Stimulated activated CD8-positive, alpha-beta memory T cell treated with anti-CD3 and anti-CD28 coated beads, Interleukin-12 subunit alpha, Interleukin-12 subunit beta, amount 100 ng/mL, for 4 hours (primary cell): ENCODE data around the gene CDH4.
"Not testable (repeated sequence)": the region's sequence is repeated elsewhere in the genome, so short reads cannot be mapped to it uniquely, and the experiment has no call there.

Source experiments
- DNase-seq: peaks from one replicate; pipeline ENCODE4 v3.0.0-alpha.2; 2020; ENCODE audit warnings: low read depth

Gene CDH4

GRCh38 chr20:61963885-61964674 is 712.0 kb downstream of the CDH4 start:
- DNase-seq = no peak

- DNase-seq = no peak
Measured at GRCh38 chr20:61964675-61965605, 712.9 kb downstream of the CDH4 start.

GRCh38 chr20:61965606-61966491 is 713.8 kb downstream of the CDH4 start:
- no peak for DNase-seq

- DNase-seq = no peak
Measured at GRCh38 chr20:61966492-61967244, 714.6 kb downstream of the CDH4 start.

GRCh38 chr20:61967300-61967699 is 715.2 kb downstream of the CDH4 start:
- DNase-seq = no peak

- DNase-seq = no peak
Measured at GRCh38 chr20:61968036-61968810, 716.2 kb downstream of the CDH4 start.

DNA sequence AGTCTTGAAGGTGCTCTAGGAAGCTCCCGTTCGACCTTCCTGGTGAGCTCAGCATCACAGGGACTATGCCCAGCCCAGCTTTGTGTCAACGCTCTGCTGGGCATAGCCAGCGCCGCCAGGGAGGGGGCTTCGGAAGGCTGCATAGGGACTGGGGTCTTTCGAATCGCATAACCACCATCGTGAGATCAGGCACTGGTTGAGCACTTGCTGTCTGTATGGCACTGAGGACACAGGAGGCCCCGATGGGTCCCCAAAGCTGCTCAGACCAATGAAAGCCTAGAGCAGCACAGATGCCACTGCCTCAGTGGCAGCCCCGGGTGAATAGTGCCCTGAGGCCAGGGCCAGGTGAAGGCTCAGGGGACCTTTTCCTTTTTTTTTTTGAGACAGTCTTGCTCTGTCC is 716.9 kb downstream of the CDH4 start:
- DNase-seq = no peak

GRCh38 chr20:61969806-61970205 is 717.7 kb downstream of the CDH4 start:
- no peak for DNase-seq

DNA sequence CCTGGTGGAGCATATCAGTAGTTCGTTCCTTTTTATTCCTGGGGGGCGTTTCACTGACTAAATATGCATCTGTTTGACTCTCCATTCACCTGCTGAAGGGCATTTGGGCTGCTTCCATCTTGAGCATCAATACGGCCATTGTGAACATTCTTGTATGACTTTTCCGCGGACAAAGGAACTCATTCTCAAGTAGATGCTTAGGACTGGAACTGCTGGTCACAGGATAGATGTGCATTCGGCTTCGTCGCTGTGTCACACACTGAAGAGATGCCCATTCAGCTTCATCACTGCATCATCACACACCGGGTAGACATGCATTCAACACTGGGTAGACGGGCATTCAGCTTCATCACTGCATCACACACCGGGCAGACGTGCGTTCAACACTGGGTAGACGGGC is 718.3 kb downstream of the CDH4 start:
- no peak for DNase-seq

- DNase-seq = not testable (repeated sequence)
Measured at GRCh38 chr20:61971595-61971994, 719.5 kb downstream of the CDH4 start.

DNA sequence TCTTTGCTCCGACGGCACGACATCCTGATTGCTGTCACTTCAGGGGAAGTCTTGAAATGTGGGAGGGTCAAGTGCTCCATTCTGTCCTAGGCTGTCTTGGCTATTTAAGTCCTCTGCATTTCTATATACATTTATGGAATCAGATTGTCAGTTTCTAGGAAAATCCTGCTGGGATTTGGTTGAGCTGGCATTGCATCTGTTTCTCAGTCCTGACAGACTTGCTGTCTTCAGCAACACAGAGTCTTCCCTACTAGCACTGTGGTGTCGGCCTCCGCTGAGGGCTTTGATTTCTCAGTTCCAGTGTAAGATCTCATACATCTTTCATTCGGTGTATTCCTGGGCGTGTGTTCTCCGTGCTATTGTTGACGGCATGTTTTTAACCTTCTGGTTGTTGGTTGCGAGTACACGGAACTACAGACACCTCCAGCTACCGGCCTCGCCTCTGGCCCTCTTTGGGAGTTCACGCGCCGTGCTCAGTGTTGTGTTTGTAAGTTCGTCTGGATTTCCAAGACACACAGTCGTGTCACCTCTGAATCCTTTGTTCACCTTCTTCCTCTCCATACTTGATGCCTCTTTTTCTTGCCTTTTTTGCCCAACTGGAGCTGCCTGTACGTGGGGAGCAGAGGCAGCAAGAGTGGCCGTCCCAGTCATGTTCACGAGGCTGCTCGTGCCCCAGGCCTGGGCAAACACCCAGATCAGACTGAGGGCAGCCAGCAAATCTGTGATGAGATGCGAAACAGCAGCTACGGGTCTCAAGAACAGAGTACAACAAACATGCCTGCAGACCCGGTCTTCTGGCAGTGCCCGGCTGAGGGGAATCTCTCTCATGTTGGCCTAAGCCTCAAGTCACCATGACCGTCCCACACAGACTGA is 720.8 kb downstream of the CDH4 start:
- DNase-seq = no peak

GRCh38 chr20:61973515-61974356 is 721.7 kb downstream of the CDH4 start:
- no peak for DNase-seq

DNA sequence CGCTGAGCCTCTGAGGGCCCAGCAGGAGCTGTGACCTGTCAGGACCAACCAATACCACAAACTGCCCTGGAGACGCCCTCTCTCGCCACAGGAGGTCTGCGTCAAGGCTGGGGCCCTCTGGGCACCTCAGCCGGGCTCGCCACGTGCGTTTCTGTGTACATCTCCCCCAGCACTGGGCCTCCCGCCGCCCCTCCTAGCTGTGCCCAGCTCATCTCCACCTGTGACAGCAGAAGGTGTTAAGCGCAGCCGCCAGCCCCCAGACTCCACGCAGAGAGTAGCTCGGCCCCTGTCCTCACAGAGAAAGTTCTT is 722.2 kb downstream of the CDH4 start:
- no peak for DNase-seq

- DNase-seq = no peak
Measured at GRCh38 chr20:61975407-61976129, 723.5 kb downstream of the CDH4 start.

DNA sequence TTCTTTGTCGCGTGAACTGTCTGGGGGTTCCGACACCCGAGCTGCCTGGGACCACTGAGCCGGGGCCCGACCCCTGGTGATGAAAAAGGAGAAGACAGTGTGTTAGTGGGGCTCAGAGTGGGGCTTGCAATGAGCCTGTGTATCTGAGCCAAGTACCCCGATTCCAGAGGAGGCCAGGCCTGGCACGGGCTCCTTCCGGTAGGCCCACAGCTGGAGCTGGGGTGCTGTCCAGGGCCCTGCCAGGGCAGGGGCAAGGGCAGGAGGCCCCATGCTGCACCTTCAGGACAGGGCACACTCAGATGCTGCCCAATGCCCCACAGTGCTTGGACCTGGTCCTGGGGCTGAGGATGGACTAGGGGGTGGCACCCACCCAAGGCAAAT is 724.2 kb downstream of the CDH4 start:
- DNase-seq = no peak

DNA sequence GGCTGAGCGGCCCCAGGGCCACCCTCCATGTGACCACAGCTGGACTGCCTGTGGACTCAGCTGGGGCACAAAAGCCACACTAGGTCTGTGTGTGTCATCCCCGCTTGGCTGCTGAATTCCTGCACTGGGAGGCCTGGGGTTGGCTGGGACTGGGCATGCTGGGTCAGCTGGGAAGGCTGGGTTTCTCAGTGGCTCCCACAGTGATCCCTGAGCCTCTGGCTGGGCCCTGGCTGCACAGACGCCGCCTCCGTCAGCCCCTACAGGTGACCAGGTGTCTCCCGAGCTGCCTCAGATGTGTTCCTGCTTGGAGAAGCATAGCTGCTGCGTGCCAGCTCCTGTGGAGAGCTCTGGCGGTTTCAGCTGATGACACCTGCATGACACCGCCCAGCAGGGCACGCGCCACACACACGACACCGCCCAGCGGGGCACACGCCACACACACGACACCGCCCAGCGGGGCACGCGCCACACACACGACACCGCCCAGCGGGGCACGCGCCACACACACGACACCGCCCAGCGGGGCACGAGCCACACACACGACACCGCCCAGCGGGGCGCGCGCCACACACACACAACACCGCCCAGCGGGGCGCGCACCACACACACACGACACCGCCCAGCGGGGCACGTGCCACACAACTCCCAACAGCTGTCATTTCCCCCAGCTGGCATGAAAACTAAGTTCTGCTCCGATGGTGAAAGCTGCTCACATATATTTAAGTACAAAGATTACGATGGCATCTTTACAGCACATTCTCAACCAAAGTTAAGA is 724.8 kb downstream of the CDH4 start:
- no peak for DNase-seq

GRCh38 chr20:61977419-61977786 is 725.3 kb downstream of the CDH4 start:
- DNase-seq = no peak
